DLD1 (cell line): Measurements from ENCODE around the gene PDE6B.
"Not testable (repeated sequence)": the region's sequence is repeated elsewhere in the genome, so short reads cannot be mapped to it uniquely, and the experiment has no call there.

Source experiments
- in situ Hi-C: cut with HindIII; loops from 2 replicates; pipeline ENCODE4 v1.10.0; 2017; ENCODE audit warnings: low sequenced_read_pairs

PDE6B gene

GRCh38 chr4:680928-681645 is 55.7 kb downstream of the PDE6B start:
- in situ Hi-C loops = no loop called here

GRCh38 chr4:681736-682451 is 56.5 kb downstream of the PDE6B start:
- in situ Hi-C loops = no loop called here

GRCh38 chr4:682490-683172 is 57.3 kb downstream of the PDE6B start:
- in situ Hi-C loops = no loop called here

GRCh38 chr4:683247-683897 is 58.0 kb downstream of the PDE6B start:
- in situ Hi-C loops = no loop called here

- in situ Hi-C loops = no loop called here
These were observed 58.7 kb downstream of the PDE6B start for GRCh38 chr4:683982-684622.

GRCh38 chr4:684623-685327 is 59.4 kb downstream of the PDE6B start:
- in situ Hi-C loops = no loop called here

GRCh38 chr4:685679-686412 is 60.5 kb downstream of the PDE6B start:
- in situ Hi-C loops = no loop called here

- in situ Hi-C loops = no loop called here
These were observed 61.2 kb downstream of the PDE6B start for GRCh38 chr4:686413-687040.

- in situ Hi-C loops = no loop called here
These were observed 61.9 kb downstream of the PDE6B start for GRCh38 chr4:687048-687970.

GRCh38 chr4:687971-688853 is 62.8 kb downstream of the PDE6B start:
- in situ Hi-C loops = no loop called here

GRCh38 chr4:688854-689681 is 63.7 kb downstream of the PDE6B start, which contains the start of gene SLC49A3:
SLC49A3 (minus strand) TSS chr4:689151; CDS start chr4:689127, 24 bp downstream.
- in situ Hi-C loops = no loop called here

GRCh38 chr4:689723-690122 is 64.3 kb downstream of the PDE6B start:
- in situ Hi-C loops = no loop called here

- in situ Hi-C loops = no loop called here
These were observed 67.6 kb downstream of the PDE6B start for GRCh38 chr4:692771-693554.

- in situ Hi-C loops = not testable (repeated sequence)
These were observed 69.1 kb downstream of the PDE6B start for GRCh38 chr4:694341-694940.
